Skeletal muscle satellite cell (primary cell): ENCODE measurements around the gene IKZF1.

Source experiments
- H3K27me3 ChIP-seq: 2 replicates; pipeline ENCODE4 v1.7.0; 2013; ENCODE audit warnings: low read length; ENCODE audit not compliant: control insufficient read depth, insufficient read depth
- H3K36me3 ChIP-seq: 2 replicates; pipeline ENCODE4 v1.7.0; 2013; ENCODE audit warnings: mild to moderate bottlenecking, control low read depth, low read length; ENCODE audit not compliant: insufficient read depth
- H3K4me1 ChIP-seq: 2 replicates; pipeline ENCODE4 v1.7.0; 2013; ENCODE audit warnings: low read length; ENCODE audit not compliant: control insufficient read depth, insufficient read depth
- H3K4me2 ChIP-seq: 2 replicates; pipeline ENCODE4 v1.7.0; 2013; ENCODE audit warnings: mild to moderate bottlenecking, low read length
- H3K4me3 ChIP-seq: 2 replicates; pipeline ENCODE4 v1.7.0; 2013; ENCODE audit warnings: low read length
- H3K9ac ChIP-seq: 2 replicates; pipeline ENCODE4 v1.7.0; 2013; ENCODE audit warnings: mild to moderate bottlenecking, low read depth, low read length, moderate library complexity
- H3K9me3 ChIP-seq: replicated peaks from 2 replicates; pipeline ENCODE4 v1.7.0; 2013; ENCODE audit warnings: mild to moderate bottlenecking, control low read depth, low read length

The IKZF1 gene

GRCh38 chr7:50341724-50342123 is 37.2 kb downstream of the IKZF1 start:
- no peak overlapping the region for H3K4me2 ChIP-seq
- H3K4me1 ChIP-seq, result peaks cover 16% of the 10 kb centered on the region
- H3K9me3 ChIP-seq, result no peaks in the 10 kb centered on the region
- H3K36me3 ChIP-seq, result no peaks in the 10 kb centered on the region
- H3K27me3 ChIP-seq, result no peaks in the 10 kb centered on the region
- H3K4me3 ChIP-seq, result no peak overlapping the region
- no peak overlapping the region for H3K9ac ChIP-seq

- Histone ChIP-seq H3K4me1 (peaks cover 17% of the 10 kb centered on the region), H3K4me3 (peak overlapping the region; percentile 22), H3K27me3 (no peaks in the 10 kb centered on the region), H3K4me2 (peak overlapping the region; percentile 76), H3K9ac (no peak overlapping the region), H3K36me3 (no peaks in the 10 kb centered on the region), H3K9me3 (no peaks in the 10 kb centered on the region)
Observed at GRCh38 chr7:50342616-50343114, 38.1 kb downstream of the IKZF1 start.

GRCh38 chr7:50346545-50347497 is 42.3 kb downstream of the IKZF1 start:
- Histone ChIP-seq H3K9me3 (no peaks in the 10 kb centered on the region), H3K27me3 (peaks cover 12% of the 10 kb centered on the region), H3K9ac (no peak overlapping the region), H3K4me2 (no peak overlapping the region), H3K4me3 (no peak overlapping the region), H3K36me3 (no peaks in the 10 kb centered on the region), H3K4me1 (peaks cover 17% of the 10 kb centered on the region)

- Histone ChIP-seq H3K4me1 (peaks cover 13% of the 10 kb centered on the region), H3K27me3 (peaks cover 19% of the 10 kb centered on the region), H3K4me3 (no peak overlapping the region), H3K36me3 (no peaks in the 10 kb centered on the region), H3K4me2 (no peak overlapping the region), H3K9ac (no peak overlapping the region), H3K9me3 (no peaks in the 10 kb centered on the region)
Observed at GRCh38 chr7:50347693-50348092, 43.2 kb downstream of the IKZF1 start.

GRCh38 chr7:50348469-50349162 is 44.1 kb downstream of the IKZF1 start:
- H3K27me3 ChIP-seq, result peaks cover 19% of the 10 kb centered on the region
- H3K4me3 ChIP-seq, result no peak overlapping the region
- H3K9ac ChIP-seq, result no peak overlapping the region
- H3K36me3 ChIP-seq, result no peaks in the 10 kb centered on the region
- H3K9me3 ChIP-seq, result no peaks in the 10 kb centered on the region
- H3K4me2 ChIP-seq, result no peak overlapping the region
- H3K4me1 ChIP-seq, result peaks cover 6% of the 10 kb centered on the region

- H3K4me1 ChIP-seq, result peaks cover 6% of the 10 kb centered on the region
- H3K9me3 ChIP-seq, result no peaks in the 10 kb centered on the region
- H3K27me3 ChIP-seq, result peaks cover 19% of the 10 kb centered on the region
- H3K4me2 ChIP-seq, result no peak overlapping the region
- H3K36me3 ChIP-seq, result no peaks in the 10 kb centered on the region
- H3K4me3 ChIP-seq, result no peak overlapping the region
- no peak overlapping the region for H3K9ac ChIP-seq
Observed at GRCh38 chr7:50349399-50349798, 44.9 kb downstream of the IKZF1 start.

- no peaks in the 10 kb centered on the region for H3K36me3 ChIP-seq
- H3K27me3 ChIP-seq, result peaks cover 19% of the 10 kb centered on the region
- no peak overlapping the region for H3K4me3 ChIP-seq
- H3K9ac ChIP-seq, result no peak overlapping the region
- peaks cover 6% of the 10 kb centered on the region for H3K4me1 ChIP-seq
- H3K4me2 ChIP-seq, result no peak overlapping the region
- H3K9me3 ChIP-seq, result no peaks in the 10 kb centered on the region
Observed at GRCh38 chr7:50349963-50350944, 45.7 kb downstream of the IKZF1 start.

- Histone ChIP-seq H3K4me3 (no peak overlapping the region), H3K27me3 (peaks cover 19% of the 10 kb centered on the region), H3K4me2 (no peak overlapping the region), H3K4me1 (peaks cover 5% of the 10 kb centered on the region), H3K9me3 (no peaks in the 10 kb centered on the region), H3K9ac (no peak overlapping the region), H3K36me3 (no peaks in the 10 kb centered on the region)
Observed at GRCh38 chr7:50351267-50351666, 46.8 kb downstream of the IKZF1 start.

- Histone ChIP-seq H3K9ac (no peak overlapping the region), H3K36me3 (no peaks in the 10 kb centered on the region), H3K4me1 (no peaks in the 10 kb centered on the region), H3K27me3 (peaks cover 19% of the 10 kb centered on the region), H3K4me3 (no peak overlapping the region), H3K9me3 (no peaks in the 10 kb centered on the region), H3K4me2 (no peak overlapping the region)
Observed at GRCh38 chr7:50352282-50352681, 47.8 kb downstream of the IKZF1 start.

- Histone ChIP-seq H3K36me3 (no peaks in the 10 kb centered on the region), H3K9me3 (no peaks in the 10 kb centered on the region), H3K27me3 (peaks cover 19% of the 10 kb centered on the region), H3K4me3 (no peak overlapping the region), H3K4me1 (no peaks in the 10 kb centered on the region), H3K9ac (no peak overlapping the region), H3K4me2 (no peak overlapping the region)
Observed at GRCh38 chr7:50352751-50353150, 48.2 kb downstream of the IKZF1 start.

GRCh38 chr7:50353201-50353600 is 48.7 kb downstream of the IKZF1 start:
- Histone ChIP-seq H3K9me3 (no peaks in the 10 kb centered on the region), H3K9ac (no peak overlapping the region), H3K4me3 (no peak overlapping the region), H3K36me3 (no peaks in the 10 kb centered on the region), H3K27me3 (peaks cover 22% of the 10 kb centered on the region), H3K4me1 (no peaks in the 10 kb centered on the region), H3K4me2 (no peak overlapping the region)
